Lower leg skin (tissue), 4 donors: ENCODE results near the gene DKC1. TPM values are rescaled to one million over a fixed set of nuclear protein-coding genes. Genes with fewer than 3 reads are reported as not detected.

Source experiments
- DNase-seq, 2 donors: peaks; one replicate each; pipeline ENCODE4 v3.0.0-alpha.2; 2019; ENCODE audit warnings: low spot score in 2 of 2
- H3K4me3 ChIP-seq: fragments of 200-600 bp; sonication (generic); 2 replicates; pipeline ENCODE4 v1.5.1; 2017; ENCODE audit warnings: mild to moderate bottlenecking, low read depth; ENCODE audit not compliant: poor library complexity, severe bottlenecking
- POLR2A ChIP-seq, 2 donors: fragments of 450-650 bp; IDR thresholded peaks; one replicate each; pipeline ENCODE4 v1.6.1; 2016 to 2017; ENCODE audit warnings: antibody characterized with exemption in 2 of 2, mild to moderate bottlenecking in 1 of 2, moderate library complexity in 1 of 2
- WGBS, 2 donors: methylation state at CpG; one replicate each; pipeline ENCODE4 v1.1.5; 2018; 5-methylcytosine and 5-hydroxymethylcytosine counted together
- intact Hi-C: fragments of 100-400 bp; cut with DNase I; formaldehyde crosslinking; loops from one replicate; pipeline ENCODE4 v1.15.0; 2023; ENCODE audit warnings: low total_unique reads
- total RNA-seq, 4 donors: library from RNA; depleted of rRNA; stranded (reverse); fragments of >200 nt; gene quantifications; one replicate each; pipeline ENCODE4 v1.1.0, GENCODE V29; 2016
- TF ChIP-seq, protein P1 (sequence below), 3 donors: fragments of 450-650 bp; IDR thresholded peaks; one replicate each; pipeline ENCODE4 v1.5.1; 2016; ENCODE audit warnings: antibody characterized with exemption in 3 of 3, mild to moderate bottlenecking in 3 of 3, moderate library complexity in 2 of 3

The DKC1 gene
- total RNA-seq, 4 donors from 2014 or later = 25.8 to 33.9 (median 29.3) TPM

DNA sequence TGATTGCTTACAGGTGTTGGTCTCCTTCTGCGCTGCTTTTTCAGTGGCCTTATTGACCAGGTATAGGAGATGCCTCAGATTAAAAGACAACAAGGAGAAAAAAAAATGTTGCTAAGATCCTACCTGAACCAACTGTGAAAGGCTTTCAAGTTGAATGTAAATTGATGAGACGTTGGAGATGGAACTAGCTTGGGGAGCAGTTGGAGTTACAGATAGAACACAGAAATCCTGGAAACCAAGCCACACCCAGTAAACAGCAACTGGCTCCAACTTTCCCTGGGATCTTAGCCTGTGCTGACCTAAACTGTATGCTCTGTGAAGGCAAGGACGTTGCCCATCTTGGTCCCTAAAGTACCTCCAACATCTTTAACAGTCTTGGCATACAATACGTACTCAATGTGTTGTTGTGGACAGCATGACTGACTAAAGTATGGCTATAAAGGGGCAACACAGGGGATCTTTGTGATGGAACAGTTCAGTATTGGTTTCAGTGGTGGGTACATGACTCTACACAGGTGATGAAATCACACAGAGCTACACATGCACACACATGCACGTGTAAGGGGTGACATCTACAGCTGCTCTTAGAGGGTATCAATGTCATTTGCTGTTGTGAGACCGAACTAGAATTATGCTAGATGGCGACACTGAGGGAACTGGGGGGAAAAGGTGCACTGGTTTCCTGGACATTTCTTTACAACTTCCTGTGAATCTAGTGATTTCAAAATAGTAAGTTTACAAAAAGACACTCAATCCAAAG lies 34.1 kb upstream of the DKC1 start:
- intact Hi-C loops = no loop called here
- 61 to 67% methylated on average over 7 of the region's 7 CpGs for WGBS, 2 donors
- no peak for DNase-seq

DNA sequence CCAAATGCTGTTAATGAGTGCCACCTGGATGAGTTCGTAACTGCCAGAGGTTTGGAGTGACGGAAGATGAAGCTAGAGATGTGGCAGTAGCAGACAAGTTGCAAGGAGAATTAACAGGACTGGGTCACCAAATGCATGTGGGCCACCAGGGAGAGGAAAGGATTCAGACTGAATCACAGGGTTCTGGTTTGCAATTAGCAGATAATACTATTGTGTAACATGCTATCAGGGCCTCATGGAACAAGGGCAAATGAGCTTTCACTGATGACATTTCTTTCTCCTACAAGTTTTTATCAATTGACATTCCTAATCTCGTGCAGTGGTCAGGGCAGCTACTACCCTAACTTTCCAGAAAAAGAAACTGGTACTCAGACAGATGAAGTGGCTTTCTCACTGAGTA lies 33.2 kb upstream of the DKC1 start:
- H3K4me3 ChIP-seq = no peak overlapping the region
- intact Hi-C loops = no loop called here
- DNase-seq = no peak
- TF ChIP-seq POLR2A (IDR thresholded peaks at IDR 0.05) = no peak
- TF ChIP-seq, protein P1, sequence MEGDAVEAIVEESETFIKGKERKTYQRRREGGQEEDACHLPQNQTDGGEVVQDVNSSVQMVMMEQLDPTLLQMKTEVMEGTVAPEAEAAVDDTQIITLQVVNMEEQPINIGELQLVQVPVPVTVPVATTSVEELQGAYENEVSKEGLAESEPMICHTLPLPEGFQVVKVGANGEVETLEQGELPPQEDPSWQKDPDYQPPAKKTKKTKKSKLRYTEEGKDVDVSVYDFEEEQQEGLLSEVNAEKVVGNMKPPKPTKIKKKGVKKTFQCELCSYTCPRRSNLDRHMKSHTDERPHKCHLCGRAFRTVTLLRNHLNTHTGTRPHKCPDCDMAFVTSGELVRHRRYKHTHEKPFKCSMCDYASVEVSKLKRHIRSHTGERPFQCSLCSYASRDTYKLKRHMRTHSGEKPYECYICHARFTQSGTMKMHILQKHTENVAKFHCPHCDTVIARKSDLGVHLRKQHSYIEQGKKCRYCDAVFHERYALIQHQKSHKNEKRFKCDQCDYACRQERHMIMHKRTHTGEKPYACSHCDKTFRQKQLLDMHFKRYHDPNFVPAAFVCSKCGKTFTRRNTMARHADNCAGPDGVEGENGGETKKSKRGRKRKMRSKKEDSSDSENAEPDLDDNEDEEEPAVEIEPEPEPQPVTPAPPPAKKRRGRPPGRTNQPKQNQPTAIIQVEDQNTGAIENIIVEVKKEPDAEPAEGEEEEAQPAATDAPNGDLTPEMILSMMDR (IDR thresholded peaks at IDR 0.05) = no peak
- WGBS, 2 donors = 59 to 66% methylated on average over 3 of the region's 3 CpGs

More for the DNA sequence above, 34.1 kb upstream of the DKC1 start:
- TF ChIP-seq, protein P1 (IDR thresholded peaks at IDR 0.05) = no peak
- TF ChIP-seq POLR2A (IDR thresholded peaks at IDR 0.05) = no peak
- H3K4me3 ChIP-seq = no peak overlapping the region

- intact Hi-C loops = no loop called here
- TF ChIP-seq, protein P1 (IDR thresholded peaks at IDR 0.05) = no peak
- TF ChIP-seq POLR2A (IDR thresholded peaks at IDR 0.05) = no peak
- WGBS, 2 donors = 25 to 37% methylated on average over 6 of the region's 6 CpGs
- H3K4me3 ChIP-seq = no peak overlapping the region
- DNase-seq = no peak
Observed at GRCh38 chrX:154730253-154730891, 32.3 kb upstream of the DKC1 start.

- DNase-seq = no peak
- 83 to 89% methylated on average over 5 of the region's 5 CpGs for whole genome bisulfite sequencing, 2 donors
- intact Hi-C loops = no loop called here
- H3K4me3 ChIP-seq = no peak overlapping the region
- TF ChIP-seq, protein P1 (IDR thresholded peaks at IDR 0.05) = no peak
- no peak for TF ChIP-seq POLR2A (IDR thresholded peaks at IDR 0.05)
Observed at GRCh38 chrX:154731184-154731583, 31.5 kb upstream of the DKC1 start.

GRCh38 chrX:154731881-154732280 lies 30.8 kb upstream of the DKC1 start:
- DNase-seq = no peak
- intact Hi-C loops = no loop called here
- no peak for TF ChIP-seq POLR2A (IDR thresholded peaks at IDR 0.05)
- TF ChIP-seq, protein P1 (IDR thresholded peaks at IDR 0.05) = no peak
- 78 to 90% methylated on average over 7 of the region's 7 CpGs for WGBS, 2 donors
- no peak overlapping the region for H3K4me3 ChIP-seq
